GM19397 (cell line): ENCODE results near the gene LYPLA2.
"Not testable (repeated sequence)": the region's sequence is repeated elsewhere in the genome, so short reads cannot be mapped to it uniquely, and the experiment has no call there.

ENCODE experiments used
- ATAC-seq: cut with Tn5 transposase; IDR thresholded peaks from one replicate; pipeline ENCODE4 v1.9.1; 2021; ENCODE audit warnings: mild to moderate bottlenecking, moderate library complexity; ENCODE audit not compliant: unreplicated experiment

The LYPLA2 gene

DNA sequence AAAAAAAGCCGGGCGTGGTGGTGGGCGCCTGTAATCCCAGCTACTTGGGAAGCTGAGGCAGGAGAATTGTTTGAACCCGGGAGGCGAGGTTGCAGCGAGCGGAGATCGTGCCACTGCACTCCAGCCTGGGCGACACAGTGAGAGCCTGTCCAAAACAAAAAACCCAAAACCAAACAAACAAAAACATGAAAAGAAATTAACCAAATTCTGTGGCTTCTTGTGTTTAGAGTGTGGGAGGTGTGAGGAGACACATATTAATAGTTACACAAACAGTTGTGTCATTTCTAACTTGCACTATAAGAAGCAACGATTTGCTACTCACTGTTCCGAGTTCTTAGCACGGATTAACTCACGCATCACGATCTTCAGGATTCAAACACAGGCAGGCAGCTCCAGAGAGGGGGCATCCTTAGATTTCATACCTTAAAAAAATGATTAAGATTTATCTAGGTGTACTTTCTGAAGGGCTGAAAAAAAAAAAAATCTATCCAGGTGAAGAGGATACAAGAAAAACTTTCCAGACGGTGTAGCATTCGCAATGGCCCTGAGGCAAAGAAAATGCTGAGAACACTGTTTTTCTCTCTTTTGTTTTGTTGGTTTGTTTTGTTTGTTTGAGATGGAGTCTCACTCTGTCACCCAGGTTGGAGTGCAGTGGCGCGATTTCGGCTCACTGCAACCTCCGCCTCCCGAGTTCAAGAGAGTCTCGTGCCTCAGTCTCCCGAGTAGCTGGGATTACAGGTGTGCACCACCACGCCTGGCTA, 35.0 kb downstream of the LYPLA2 start:
- no peak for ATAC-seq

GRCh38 chr1:23826590-23826989, 35.6 kb downstream of the LYPLA2 start:
- ATAC-seq: not testable (repeated sequence)

DNA sequence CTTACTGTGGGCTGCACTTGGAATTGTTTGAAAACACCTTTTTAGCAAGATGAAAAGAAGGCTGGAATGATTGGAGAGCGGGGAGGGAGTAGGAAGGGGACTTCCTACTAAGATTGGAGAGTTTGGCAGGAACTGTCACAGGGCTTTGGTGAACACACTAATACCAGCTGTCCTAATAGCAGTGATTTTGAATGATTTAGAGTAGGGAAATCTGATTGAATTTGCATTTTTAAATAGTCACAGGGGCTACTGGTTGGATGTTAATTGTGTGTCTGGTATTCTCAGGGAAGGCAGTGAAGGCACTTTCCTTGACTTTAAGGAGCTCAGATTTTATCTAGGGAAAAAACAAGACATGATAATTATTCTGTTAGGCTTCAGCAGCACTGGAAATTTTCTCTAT, 36.8 kb downstream of the LYPLA2 start:
- no peak for ATAC-seq

DNA sequence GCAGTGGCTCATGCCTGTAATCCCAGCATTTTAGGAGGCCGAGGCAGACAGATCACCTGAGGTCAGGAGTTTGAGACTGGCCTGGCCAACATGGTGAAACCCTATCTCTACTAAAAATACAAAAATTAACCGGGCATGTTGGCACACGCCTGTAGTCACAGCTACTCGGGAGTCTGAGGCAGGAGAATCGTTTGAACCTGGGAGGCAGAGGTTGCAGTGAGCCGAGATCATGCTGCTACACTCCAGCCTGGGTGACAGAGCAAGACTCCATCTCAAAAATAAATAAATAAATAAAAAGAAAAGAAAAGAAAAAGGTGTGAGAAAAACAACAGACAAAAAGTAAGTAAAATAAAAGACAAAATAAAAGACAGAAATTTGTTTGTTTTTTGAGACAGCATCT, 43.2 kb downstream of the LYPLA2 start:
- not testable (repeated sequence) for ATAC-seq

GRCh38 chr1:23836037-23836436, 45.1 kb downstream of the LYPLA2 start:
- ATAC-seq: no peak

GRCh38 chr1:23837908-23838307, 47.0 kb downstream of the LYPLA2 start:
- no peak for ATAC-seq

DNA sequence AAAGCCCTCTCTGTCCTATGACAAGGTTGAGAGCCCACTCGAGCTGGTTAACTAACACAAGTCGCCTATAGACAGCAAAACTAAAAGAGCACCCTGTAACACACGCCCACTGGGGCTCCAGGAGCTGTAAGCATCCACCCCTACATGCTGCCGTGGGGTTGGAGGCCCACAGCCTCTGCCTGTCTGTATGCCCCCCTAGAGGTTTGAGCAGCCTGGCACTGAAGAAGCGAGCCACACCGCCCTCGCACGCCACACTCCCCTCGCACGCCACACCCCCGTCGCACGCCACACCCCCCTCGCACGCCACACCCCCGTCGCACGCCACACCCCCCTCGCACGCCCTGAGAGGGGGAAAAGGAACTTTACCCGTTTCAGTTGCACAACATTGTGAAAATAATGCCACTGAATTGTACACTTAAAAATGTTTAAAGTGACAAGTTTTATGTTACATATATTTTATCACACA, 47.5 kb downstream of the LYPLA2 start:
- ATAC-seq: no peak

DNA sequence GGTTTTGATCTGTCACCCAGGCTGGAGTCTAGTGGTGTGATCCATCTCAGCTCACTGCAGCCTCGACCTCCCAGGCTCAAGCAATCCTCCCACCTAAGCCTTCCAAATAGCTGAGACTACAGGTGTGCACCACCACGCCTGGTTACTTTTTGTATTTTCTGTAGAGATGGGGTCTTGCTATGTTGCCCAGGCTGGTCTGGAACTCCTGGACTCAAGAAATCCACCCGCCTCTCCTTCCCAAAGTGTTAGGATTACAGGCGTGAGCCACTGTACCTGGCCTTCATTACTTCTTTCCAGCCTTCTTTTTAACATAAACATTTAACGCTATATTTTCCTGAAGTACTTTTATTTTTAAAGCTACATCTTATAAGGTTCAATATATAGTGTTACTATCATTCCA, 52.7 kb downstream of the LYPLA2 start:
- ATAC-seq: no peak
